Heart left ventricle (tissue), 16 donors: ENCODE results near the gene EEIG1. TPM values are rescaled to one million over a fixed set of nuclear protein-coding genes. Genes with fewer than 3 reads are reported as not detected.
A peak's percentile ranks its signal among the peaks of the same experiment; 100 is the strongest.

Source experiments
- ATAC-seq, 4 donors: fragments of 200-7000 bp; cut with Tn5 transposase; one replicate each; pipeline ENCODE4 v1.9.1; 2020 to 2022; ENCODE audit warnings: moderate library complexity in 4 of 4, mild to moderate bottlenecking in 3 of 4, moderate number of reproducible peaks in 1 of 4
- DNase-seq, 5 donors: peaks; one replicate each; pipeline ENCODE4 v3.0.0-alpha.2; 2020
- H3K27ac ChIP-seq, 12 donors: fragments of 200-600 bp; sonication (generic) in 4 of 12; one replicate each; pipeline versions ENCODE4 v1.5.0 to v1.8.0; 2016 to 2022; ENCODE audit warnings: mild to moderate bottlenecking in 2 of 12
- H3K27me3 ChIP-seq, 9 donors: fragments of 200-600 bp; sonication (generic) in 2 of 9; one replicate each; pipeline versions ENCODE4 v1.5.1 to v1.8.0; 2016 to 2022; ENCODE audit warnings: mild to moderate bottlenecking in 3 of 9
- H3K36me3 ChIP-seq, 9 donors: fragments of 200-600 bp; sonication (generic) in 2 of 9; one replicate each; pipeline versions ENCODE4 v1.5.0 to v1.8.0; 2018 to 2022; ENCODE audit warnings: mild to moderate bottlenecking in 2 of 9
- H3K4me1 ChIP-seq, 12 donors: fragments of 200-600 bp; sonication (generic) in 4 of 12; one replicate each; pipeline versions ENCODE4 v1.5.0 to v1.8.0; 2016 to 2022; ENCODE audit warnings: mild to moderate bottlenecking in 3 of 12
- H3K4me3 ChIP-seq, 12 donors: fragments of 200-600 bp; sonication (generic) in 4 of 12; one replicate each; pipeline versions ENCODE4 v1.5.0 to v1.8.0; 2017 to 2022; ENCODE audit warnings: mild to moderate bottlenecking in 9 of 12, moderate library complexity in 4 of 12
- H3K9me3 ChIP-seq, 12 donors: fragments of 200-600 bp; sonication (generic) in 4 of 12; one replicate each; pipeline versions ENCODE4 v1.5.0 to v1.8.0; 2016 to 2022; ENCODE audit warnings: mild to moderate bottlenecking in 1 of 12
- POLR2A ChIP-seq, 2 donors: fragments of 450-650 bp; IDR thresholded peaks; one replicate each; pipeline ENCODE4 v1.6.1; 2017; ENCODE audit warnings: antibody characterized with exemption in 2 of 2, mild to moderate bottlenecking in 2 of 2, moderate library complexity in 2 of 2
- WGBS, 4 donors: extraction: QIAGEN DNeasy Blood & Tissue Kit in 2 of 4; methylation state at CpG; one replicate each; pipeline versions ENCODE4 v1.1.5 to v1.1.7; 2013 to 2018; 5-methylcytosine and 5-hydroxymethylcytosine counted together
- intact Hi-C, 10 donors: fragments of 100-400 bp; cut with DNase I; formaldehyde crosslinking; loops; one replicate each; pipeline versions ENCODE4 v1.11.1 to v1.14.2; 2022
- polyA plus RNA-seq, 2 donors: library from polyadenylated mRNA; stranded (reverse); fragments of 200-250 nt; gene quantifications; one replicate each; pipeline ENCODE4 v1.2.3, GENCODE V29; 2013
- total RNA-seq, 9 donors: library from RNA; depleted of rRNA in 2 of 9; stranded (reverse); fragments of >200 nt in 2 of 9; fragmentation: NEBNext Ultra II Directional in 3 of 9; extraction: Animal tissue kit (Norgen Biotek cat#: 25700) in 3 of 9; gene quantifications; one replicate each; pipeline versions ENCODE4 v1.1.0 to v1.2.4, GENCODE V29; 2016 to 2023
- TF ChIP-seq, protein P1 (sequence below), 12 donors: fragments of 200-600 bp; sonication (generic) in 4 of 12; IDR thresholded peaks; one replicate each; pipeline versions ENCODE4 v1.5.0 to v1.8.0; 2018 to 2022; ENCODE audit warnings: antibody characterized with exemption in 12 of 12, mild to moderate bottlenecking in 5 of 12
- donor health status: ischemic (EF 13 %, LVEDD 7.1; RV severe dilation, severe dysfunction).
- donor health status: healthy with polysubstance abuse.
- donor health status: DM: no; HTN: yes; CAD: no.
- donor health status: DM: no; HTN: no; CAD: no.
- donor health status: ischemic (EF 25% LVEDD 6.9; RV normal size, moderate dysfunction).
- donor health status: ischemic (EF 25% LVEDD 5.7; RV mildly dilated, moderate dysfunction).
- donor health status: healthy.
- donor health status: DM: yes; HTN: yes; CAD: no.
- donor health status: ischemic (EF 35%, LVEDD 5.7; RV mildly dilated, moderate dysfunction).
- donor health status: nonischemic (EF 11% LVEDD 7.7; RV severe dilation, severe dysfunction).
- donor health status: DM: yes; HTN: yes; CAD: no.
- donor health status: PGD.
- donor health status: ischemic (EF 29% LVEDD 5.4; RV normal size, mild dysfunction).
- donor health status: nonischemic (EF 23%, LVEDD 6.1; RV moderate dilation, normal function).

EEIG1 gene
- total and polyA plus RNA-seq, 11 donors = 5.4 to 45.2 (median 20.1) TPM

DNA sequence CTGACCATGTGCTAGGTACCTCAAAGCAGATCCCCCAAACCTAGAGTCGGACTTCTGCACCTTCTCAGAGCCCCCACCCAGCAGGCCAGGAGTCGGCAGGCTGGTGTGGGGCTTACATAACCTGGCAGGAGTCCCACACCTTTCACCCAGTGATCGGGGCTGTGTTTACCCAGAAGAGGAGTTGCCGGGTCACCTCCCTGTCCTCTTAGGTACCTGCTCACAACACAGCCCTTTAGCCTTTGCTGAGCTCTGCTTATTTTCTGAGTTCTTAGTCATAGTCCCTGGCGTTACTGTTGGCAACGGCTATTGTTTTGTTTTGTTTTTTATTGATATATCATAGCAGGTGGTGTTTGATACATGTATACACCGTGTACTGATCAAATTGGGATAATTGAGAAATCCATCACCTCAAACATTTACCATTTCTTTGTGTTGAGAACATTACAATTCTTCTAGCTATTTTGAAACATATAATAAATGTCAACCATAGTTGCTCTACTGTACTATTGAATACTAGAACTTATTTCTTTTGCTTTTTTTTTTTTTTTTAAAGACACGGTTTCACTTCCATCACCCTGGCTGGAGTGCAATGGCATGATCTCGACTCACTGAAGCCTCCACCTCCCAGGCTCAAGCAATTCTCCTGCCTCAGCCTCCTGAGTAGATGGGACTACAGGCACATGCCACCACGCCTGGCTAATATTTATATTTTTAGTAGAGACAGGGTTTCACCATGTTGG lies 10.4 kb upstream of the EEIG1 start:
- peak overlapping the region in 1 of 12 donors; percentile 23 for H3K27ac ChIP-seq
- DNase-seq = no peak
- WGBS, 4 donors = 55 to 67% (median 64%) methylated on average over 10 of the region's 10 CpGs
- H3K27me3 ChIP-seq = no peaks in the 10 kb centered on the region
- H3K9me3 ChIP-seq = no peaks in the 10 kb centered on the region
- peaks cover 0 to 15% (median 1%) of the 10 kb centered on the region in 12 donors for H3K4me1 ChIP-seq
- intact Hi-C loops = no loop called here
- no peak for TF ChIP-seq POLR2A (IDR thresholded peaks at IDR 0.05)
- TF ChIP-seq, protein P1, sequence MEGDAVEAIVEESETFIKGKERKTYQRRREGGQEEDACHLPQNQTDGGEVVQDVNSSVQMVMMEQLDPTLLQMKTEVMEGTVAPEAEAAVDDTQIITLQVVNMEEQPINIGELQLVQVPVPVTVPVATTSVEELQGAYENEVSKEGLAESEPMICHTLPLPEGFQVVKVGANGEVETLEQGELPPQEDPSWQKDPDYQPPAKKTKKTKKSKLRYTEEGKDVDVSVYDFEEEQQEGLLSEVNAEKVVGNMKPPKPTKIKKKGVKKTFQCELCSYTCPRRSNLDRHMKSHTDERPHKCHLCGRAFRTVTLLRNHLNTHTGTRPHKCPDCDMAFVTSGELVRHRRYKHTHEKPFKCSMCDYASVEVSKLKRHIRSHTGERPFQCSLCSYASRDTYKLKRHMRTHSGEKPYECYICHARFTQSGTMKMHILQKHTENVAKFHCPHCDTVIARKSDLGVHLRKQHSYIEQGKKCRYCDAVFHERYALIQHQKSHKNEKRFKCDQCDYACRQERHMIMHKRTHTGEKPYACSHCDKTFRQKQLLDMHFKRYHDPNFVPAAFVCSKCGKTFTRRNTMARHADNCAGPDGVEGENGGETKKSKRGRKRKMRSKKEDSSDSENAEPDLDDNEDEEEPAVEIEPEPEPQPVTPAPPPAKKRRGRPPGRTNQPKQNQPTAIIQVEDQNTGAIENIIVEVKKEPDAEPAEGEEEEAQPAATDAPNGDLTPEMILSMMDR (IDR thresholded peaks at IDR 0.05) = no peak
- peak in 3 of 4 donors; percentile 28 to 59 (median 53) for ATAC-seq
- no peak overlapping the region for H3K4me3 ChIP-seq
- H3K36me3 ChIP-seq = no peaks in the 10 kb centered on the region

DNA sequence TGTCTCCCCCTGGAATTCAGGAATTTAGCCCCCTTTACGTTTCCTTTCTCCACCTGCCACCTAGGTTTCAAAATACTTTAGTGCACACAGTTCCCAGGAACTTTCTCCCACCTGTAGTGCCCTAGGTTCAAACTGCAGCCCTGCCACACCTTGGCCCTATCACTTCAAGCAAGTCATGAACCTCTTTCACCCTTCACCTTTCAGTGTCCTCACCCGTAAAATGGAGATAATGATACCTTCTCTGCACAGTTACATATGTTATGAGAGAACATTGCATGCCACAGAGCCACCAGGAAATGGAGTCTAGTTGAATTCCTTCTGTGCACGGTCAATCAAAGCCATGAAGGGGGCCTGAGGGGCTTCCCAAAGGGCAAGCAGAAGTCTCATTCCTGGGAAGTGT lies 9.8 kb upstream of the EEIG1 start:
- WGBS, 4 donors = 72 to 85% (median 79%) methylated on average over 3 of the region's 3 CpGs
- TF ChIP-seq, protein P1 (IDR thresholded peaks at IDR 0.05) = no peak
- TF ChIP-seq POLR2A (IDR thresholded peaks at IDR 0.05) = no peak

DNA sequence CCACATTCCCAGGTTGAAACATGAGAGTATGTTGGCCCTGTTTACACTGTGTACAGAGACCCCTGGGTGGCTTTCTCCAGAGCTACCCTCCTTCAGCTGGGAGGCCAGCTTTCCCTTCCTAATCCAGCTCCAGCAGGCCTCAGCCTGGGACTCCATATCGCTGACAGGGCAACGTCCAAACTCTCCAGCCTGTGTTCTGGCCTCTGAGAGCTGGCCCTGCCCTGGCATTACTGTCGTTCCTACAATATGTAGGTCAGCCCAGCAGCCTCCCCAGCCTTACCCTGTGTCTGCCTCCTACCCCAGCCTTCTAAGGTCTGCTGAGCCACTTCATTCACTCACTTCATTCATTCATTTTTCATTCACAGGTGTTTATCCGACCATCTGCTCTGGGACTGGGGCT lies 8.3 kb upstream of the EEIG1 start:
- ATAC-seq (peak; percentile 14 to 71 (median 48)), DNase-seq (no peak)
- Histone ChIP-seq H3K9me3 (no peaks in the 10 kb centered on the region), H3K27ac (peak overlapping the region in 6 of 12 donors; percentile 5 to 66 (median 30)), H3K27me3 (no peaks in the 10 kb centered on the region), H3K36me3 (no peaks in the 10 kb centered on the region), H3K4me3 (no peak overlapping the region), H3K4me1 (peaks cover 0 to 15% (median 1%) of the 10 kb centered on the region in 12 donors)
- TF ChIP-seq, protein P1 (IDR thresholded peaks at IDR 0.05) = no peak
- TF ChIP-seq POLR2A (IDR thresholded peaks at IDR 0.05) = no peak
- WGBS, 4 donors = 55 to 73% (median 71%) methylated on average over 4 of the region's 4 CpGs
- intact Hi-C loops = no loop called here

More for the DNA sequence above, 9.8 kb upstream of the EEIG1 start:
- ATAC-seq (no peak), DNase-seq (no peak)
- H3K27ac ChIP-seq = peak overlapping the region in 1 of 12 donors; percentile 23
- H3K4me3 ChIP-seq = no peak overlapping the region
- H3K4me1 ChIP-seq = peaks cover 0 to 15% (median 1%) of the 10 kb centered on the region in 12 donors
- no peaks in the 10 kb centered on the region for H3K9me3 ChIP-seq
- no peaks in the 10 kb centered on the region for H3K27me3 ChIP-seq
- no peaks in the 10 kb centered on the region for H3K36me3 ChIP-seq
- intact Hi-C loops = no loop called here

DNA sequence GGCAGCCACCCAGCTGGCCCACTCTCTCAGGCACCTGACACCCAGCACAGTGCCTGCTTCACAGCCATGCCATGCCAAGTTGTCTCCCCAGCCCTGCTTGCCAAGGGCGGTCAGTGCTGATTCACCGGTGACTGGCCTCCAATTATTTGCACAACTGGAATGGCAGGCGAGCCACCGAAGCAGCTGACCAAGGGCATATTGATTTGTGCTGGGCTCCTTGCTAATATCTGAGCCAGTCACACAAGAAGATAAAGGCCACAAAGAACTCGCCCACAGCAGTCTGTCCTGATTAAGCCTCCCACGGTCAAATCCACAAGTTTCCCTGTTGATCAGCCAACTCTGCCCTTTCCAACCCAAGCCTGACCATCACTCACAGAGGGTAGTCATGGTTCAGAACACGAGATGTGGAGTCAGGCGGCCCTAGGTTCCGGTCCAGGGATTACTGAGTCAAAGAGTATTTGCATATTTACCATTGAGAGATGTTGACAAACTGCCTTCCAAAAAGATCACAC lies 6.4 kb upstream of the EEIG1 start:
- peak; percentile 83 to 87 (median 86) for ATAC-seq
- no peaks in the 10 kb centered on the region for H3K36me3 ChIP-seq
- peak overlapping the region in 11 of 12 donors; percentile 39 to 74 (median 63) for H3K27ac ChIP-seq
- H3K4me1 ChIP-seq = peaks cover 0 to 26% (median 1%) of the 10 kb centered on the region in 12 donors
- H3K4me3 ChIP-seq = no peak overlapping the region
- no peaks in the 10 kb centered on the region for H3K9me3 ChIP-seq
- intact Hi-C loops = no loop called here
- 62 to 76% (median 64%) methylated on average over 5 to 9 of the region's 9 CpGs for WGBS, 4 donors
- TF ChIP-seq POLR2A (IDR thresholded peaks at IDR 0.05) = no peak
- TF ChIP-seq, protein P1 (IDR thresholded peaks at IDR 0.05) = no peak
- H3K27me3 ChIP-seq = no peaks in the 10 kb centered on the region
- DNase-seq = peak; percentile 62 to 80 (median 76)
